PC-3 (cell line): Measurements from ENCODE around the gene HK1. TPM values are rescaled to one million over a fixed set of nuclear protein-coding genes. Genes with fewer than 3 reads are reported as not detected.
A peak's percentile ranks its signal among the peaks of the same experiment; 100 is the strongest.

Experiments used
- ATAC-seq: fragments of 200-7000 bp; cut with Tn5 transposase; 2 replicates; pipeline ENCODE4 v1.9.1; 2020; ENCODE audit warnings: mild to moderate bottlenecking, moderate library complexity
- BruUV-seq: library from RNA; stranded (reverse); fragments of 400-500 nt; replicated peaks from 2 replicates; lab custom pipeline; 2021; lab: Mats Ljungman, UMichigan
- CTCF ChIA-PET: fragments of 300-600 bp; sonication (Branson Sonifier 250); formaldehyde crosslinking; loops from one replicate; lab custom pipeline; 2022; ENCODE audit warnings: antibody characterized with exemption; lab: Charles Lee
- POLR2A ChIA-PET: fragments of 300-600 bp; sonication (Branson Sonifier 250); formaldehyde crosslinking; loops from one replicate; lab custom pipeline; 2022; ENCODE audit warnings: antibody characterized with exemption; ENCODE audit not compliant: unreplicated experiment; lab: Charles Lee
- DNase-seq: peaks from one replicate; pipeline ENCODE4 v3.0.0-alpha.2; 2015
- H2AFZ ChIP-seq: fragments of 300-600 bp; sonication (generic); 2 replicates; pipeline ENCODE4 v1.6.0; 2016; ENCODE audit warnings: antibody characterized with exemption, low read length
- H3F3A ChIP-seq: fragments of 300-600 bp; sonication (generic); one replicate; pipeline ENCODE4 v1.6.0; 2017; ENCODE audit warnings: antibody characterized with exemption, low read length, control low read depth, mild to moderate bottlenecking; ENCODE audit not compliant: unreplicated experiment
- H3K27ac ChIP-seq: fragments of 300-600 bp; sonication (generic); 2 replicates; pipeline ENCODE4 v1.5.1; 2016; ENCODE audit warnings: mild to moderate bottlenecking, low read length
- H3K27me3 ChIP-seq: fragments of 300-600 bp; sonication (generic); 2 replicates; pipeline ENCODE4 v1.6.1; 2016; ENCODE audit warnings: low read length, mixed read lengths
- H3K36me3 ChIP-seq: fragments of 300-600 bp; sonication (generic); 2 replicates; pipeline ENCODE4 v1.6.1; 2016; ENCODE audit warnings: low read depth, mixed run types, low read length, mixed read lengths
- H3K4me1 ChIP-seq: fragments of 300-600 bp; sonication (generic); 2 replicates; pipeline ENCODE4 v1.5.1; 2016; ENCODE audit warnings: low read length; ENCODE audit not compliant: insufficient read depth
- H3K4me2 ChIP-seq: fragments of 300-600 bp; sonication (generic); 2 replicates; pipeline ENCODE4 v1.6.0; 2016; ENCODE audit warnings: low read length
- H3K4me3 ChIP-seq: fragments of 300-600 bp; sonication (generic); 2 replicates; pipeline ENCODE4 v1.5.1; 2016; ENCODE audit warnings: mild to moderate bottlenecking, low read length, mixed read lengths
- H3K79me2 ChIP-seq: fragments of 300-600 bp; sonication (generic); 2 replicates; pipeline ENCODE4 v1.6.1; 2017; ENCODE audit warnings: low read length, mixed read lengths
- H3K9ac ChIP-seq: fragments of 300-600 bp; sonication (generic); 2 replicates; pipeline ENCODE4 v1.6.0; 2016; ENCODE audit warnings: mild to moderate bottlenecking, low read length
- H3K9me2 ChIP-seq: fragments of 300-600 bp; sonication (generic); replicated peaks from 2 replicates; pipeline ENCODE4 v1.6.1; 2016; ENCODE audit warnings: mixed run types, low read length, mixed read lengths
- H3K9me3 ChIP-seq: fragments of 300-600 bp; sonication (generic); 2 replicates; pipeline ENCODE4 v1.6.1; 2016; ENCODE audit warnings: low read length, mixed read lengths
- H4K20me1 ChIP-seq: fragments of 300-600 bp; sonication (generic); 2 replicates; pipeline ENCODE4 v1.6.1; 2016; ENCODE audit warnings: low read length, mixed read lengths
- CTCF ChIP-seq: fragments of 300-600 bp; sonication (generic); conservative IDR thresholded peaks from 2 replicates; pipeline ENCODE4 v1.5.1; 2017; ENCODE audit warnings: antibody characterized with exemption, low read depth, mild to moderate bottlenecking, low read length
- EZH2 ChIP-seq: fragments of 300-600 bp; sonication (generic); IDR thresholded peaks from one replicate; pipeline ENCODE4 v1.6.1; 2017; ENCODE audit warnings: antibody characterized with exemption, mild to moderate bottlenecking, low read length; ENCODE audit not compliant: unreplicated experiment
- EZH2phosphoT487 ChIP-seq: fragments of 300-600 bp; sonication (generic); IDR thresholded peaks from 2 replicates; pipeline ENCODE4 v1.6.1; 2018; ENCODE audit warnings: mild to moderate bottlenecking, antibody characterized with exemption, low read length, borderline replicate concordance
- intact Hi-C: fragments of 100-400 bp; cut with micrococcal nuclease; formaldehyde crosslinking; loops from 2 replicates; pipeline ENCODE4 v1.9.0; 2023
- total RNA-seq: library from RNA; depleted of rRNA; stranded (reverse); fragments of >200 nt; gene quantifications from 2 replicates; pipeline ENCODE4 v1.2.3, GENCODE V29; 2014

HK1 gene
- total RNA-seq, 1 experiment from 2014 or later: 189 TPM

GRCh38 chr10:69326692-69327091 lies 48.4 kb downstream of the HK1 start:
- POLR2A ChIA-PET: interaction anchor here (0.6 kb wide), 1 partner anchor 8 kb away, joined by 4 read pairs; no protein-coding TSS in a partner anchor
- Histone ChIP-seq H3K36me3 (peaks cover 8% of the 10 kb centered on the region; the same call in 1 of the 2 replicates), H3K9me3 (no peaks in the 10 kb centered on the region), H3F3A (no peaks in the 10 kb centered on the region), H3K9me2 (no peaks in the 10 kb centered on the region), H4K20me1 (peaks cover 16% of the 10 kb centered on the region; the same call in 1 of the 2 replicates), H3K27me3 (no peaks in the 10 kb centered on the region), H3K4me2 (no peak overlapping the region), H2AFZ (no peak overlapping the region), H3K4me1 (no peaks in the 10 kb centered on the region; the same call in 1 of the 2 replicates), H3K79me2 (peaks cover 100% of the 10 kb centered on the region), H3K27ac (no peak overlapping the region), H3K9ac (no peak overlapping the region), H3K4me3 (no peak overlapping the region)
- ATAC-seq: no peak
- DNase-seq: no peak
- intact Hi-C loops: no loop called here
- CTCF ChIA-PET: no interaction called here
- TF ChIP-seq CTCF (no peak), EZH2phosphoT487 (no peak), EZH2 (no peak)
- BruUV-seq: no TSS peak

GRCh38 chr10:69327463-69328379 lies 49.4 kb downstream of the HK1 start:
- ChIA-PET CTCF (interaction anchor here (0.6 kb wide), 1 partner anchor 66 kb away, joined by 5 read pairs; no protein-coding TSS in a partner anchor), POLR2A (interaction anchor here (0.6 kb wide), 2 partner anchors 8 to 9 kb away, joined by 3 to 4 read pairs; no protein-coding TSS in a partner anchor)
- no TSS peak for BruUV-seq
- ATAC-seq (peak; percentile 46; the same call in 1 of the 2 replicates), DNase-seq (peak; percentile 42)
- Histone ChIP-seq H3K4me2 (peak overlapping the region; percentile 48), H3F3A (no peaks in the 10 kb centered on the region), H3K9me2 (no peaks in the 10 kb centered on the region), H3K4me1 (peaks cover 9% of the 10 kb centered on the region), H3K9ac (peak overlapping the region; percentile 12; the same call in 1 of the 2 replicates), H3K4me3 (peak overlapping the region; percentile 11; the same call in 1 of the 2 replicates), H2AFZ (peak overlapping the region; percentile 40), H3K9me3 (no peaks in the 10 kb centered on the region), H3K27ac (peak overlapping the region; percentile 0), H4K20me1 (peaks cover 16% of the 10 kb centered on the region; the same call in 1 of the 2 replicates), H3K79me2 (peaks cover 100% of the 10 kb centered on the region), H3K36me3 (peaks cover 8% of the 10 kb centered on the region; the same call in 1 of the 2 replicates), H3K27me3 (no peaks in the 10 kb centered on the region)
- TF ChIP-seq EZH2phosphoT487 (no peak), CTCF (no peak)
- intact Hi-C loops: no loop called here
